GM23338 (cell line): ENCODE measurements around the gene SPPL2A. TPM values are rescaled to one million over a fixed set of nuclear protein-coding genes. Genes with fewer than 3 reads are reported as not detected.

Source experiments
- ATAC-seq: fragments of 200-7000 bp; cut with Tn5 transposase; 3 replicates; pipeline ENCODE4 v1.9.1; 2020
- DNase-seq: peaks from one replicate; pipeline ENCODE4 v3.0.0-alpha.2; 2015; ENCODE audit warnings: low spot score
- H2AFZ ChIP-seq: fragments of 200-600 bp; sonication (generic); 2 replicates; pipeline ENCODE4 v1.8.0; 2016; ENCODE audit warnings: antibody characterized with exemption, mild to moderate bottlenecking, moderate library complexity
- H3F3A ChIP-seq: fragments of 200-600 bp; sonication (generic); replicated peaks from 2 replicates; pipeline ENCODE4 v1.8.0; 2017; ENCODE audit warnings: antibody characterized with exemption, mixed run types, low read depth
- H3K27ac ChIP-seq: fragments of 200-600 bp; sonication (generic); 2 replicates; pipeline ENCODE4 v1.6.1; 2016; ENCODE audit warnings: low read depth
- H3K27me3 ChIP-seq: fragments of 200-600 bp; sonication (generic); 2 replicates; pipeline ENCODE4 v1.8.0; 2016; ENCODE audit warnings: mild to moderate bottlenecking, mixed run types, moderate library complexity; ENCODE audit not compliant: insufficient read depth
- H3K36me3 ChIP-seq: fragments of 200-600 bp; sonication (generic); 2 replicates; pipeline ENCODE4 v1.8.0; 2016; ENCODE audit warnings: mild to moderate bottlenecking; ENCODE audit not compliant: insufficient read depth
- H3K4me1 ChIP-seq: fragments of 200-600 bp; sonication (generic); 2 replicates; pipeline ENCODE4 v1.8.0; 2016; ENCODE audit warnings: mild to moderate bottlenecking, moderate library complexity; ENCODE audit not compliant: insufficient read depth
- H3K4me2 ChIP-seq: fragments of 200-600 bp; sonication (generic); 2 replicates; pipeline ENCODE4 v1.7.1; 2017; ENCODE audit warnings: mixed run types
- H3K4me3 ChIP-seq: fragments of 200-600 bp; sonication (generic); 2 replicates; pipeline ENCODE4 v1.6.1; 2016; ENCODE audit warnings: mixed run types
- H3K79me2 ChIP-seq: fragments of 200-600 bp; sonication (generic); replicated peaks from 2 replicates; pipeline ENCODE4 v1.8.0; 2017; ENCODE audit warnings: mild to moderate bottlenecking; ENCODE audit not compliant: insufficient read depth
- H3K9me2 ChIP-seq: fragments of 200-600 bp; sonication (generic); 2 replicates; pipeline ENCODE4 v1.8.0; 2017; ENCODE audit not compliant: insufficient read depth
- H4K20me1 ChIP-seq: fragments of 200-600 bp; sonication (generic); replicated peaks from 2 replicates; pipeline ENCODE4 v1.8.0; 2017; ENCODE audit warnings: mild to moderate bottlenecking; ENCODE audit not compliant: insufficient read depth
- H3K27ac Mint-ChIP-seq: 2 replicates; pipeline ENCODE4 v1.8.0; 2020; ENCODE audit warnings: inconsistent platforms, mild to moderate bottlenecking, moderate library complexity, mixed read lengths
- H3K27me3 Mint-ChIP-seq: 3 replicates; pipeline ENCODE4 v1.8.0; 2022; ENCODE audit warnings: low read depth, mild to moderate bottlenecking, moderate library complexity, mixed read lengths, inconsistent platforms; ENCODE audit not compliant: insufficient read depth, poor library complexity
- H3K36me3 Mint-ChIP-seq: 3 replicates; pipeline ENCODE4 v1.8.0; 2021; ENCODE audit warnings: low read depth, mild to moderate bottlenecking, inconsistent platforms, moderate library complexity, mixed read lengths
- H3K4me1 Mint-ChIP-seq: 3 replicates; pipeline ENCODE4 v1.8.0; 2020; ENCODE audit warnings: mild to moderate bottlenecking, inconsistent platforms, mixed read lengths
- H3K4me3 Mint-ChIP-seq: 3 replicates; pipeline ENCODE4 v1.8.0; 2021; ENCODE audit warnings: moderate library complexity, mild to moderate bottlenecking, inconsistent platforms, mixed read lengths
- H3K9me3 Mint-ChIP-seq: 3 replicates; pipeline ENCODE4 v1.8.0; 2020; ENCODE audit warnings: moderate library complexity, mild to moderate bottlenecking, inconsistent platforms, mixed read lengths
- CREB1 ChIP-seq: fragments of 250-450 bp; sonication (Bioruptor Pico); IDR thresholded peaks from 2 replicates; pipeline ENCODE4 v1.5.0; 2020; ENCODE audit warnings: low read depth, mild to moderate bottlenecking, moderate library complexity
- EZH2phosphoT487 ChIP-seq: fragments of 200-600 bp; sonication (generic); IDR thresholded peaks from one replicate; pipeline ENCODE4 v1.8.1; 2018; ENCODE audit warnings: antibody characterized with exemption; ENCODE audit not compliant: unreplicated experiment
- NANOG ChIP-seq: IDR thresholded peaks from 2 replicates; pipeline ENCODE4 v1.6.1; 2016; ENCODE audit warnings: antibody characterized with exemption, borderline replicate concordance
- ZNF114 ChIP-seq: fragments of 250-450 bp; sonication (Bioruptor Pico); IDR thresholded peaks from 2 replicates; pipeline ENCODE4 v1.5.0; 2020; ENCODE audit warnings: mild to moderate bottlenecking, moderate library complexity
- ZNF331 ChIP-seq: fragments of 250-450 bp; sonication (Bioruptor Pico); IDR thresholded peaks from 2 replicates; pipeline ENCODE4 v1.5.0; 2020; ENCODE audit warnings: low read depth, mild to moderate bottlenecking, moderate library complexity
- polyA plus RNA-seq: library from polyadenylated mRNA; unstranded; fragments of >200 nt; fragmentation: Nextera tagmentation; extraction: Ambion mirVana; gene quantifications from 2 replicates; pipeline ENCODE4 v1.2.1, GENCODE V29; 2016
- total RNA-seq: library from RNA; depleted of rRNA; stranded (reverse); fragments of >200 nt; shearing (Covaris generic); gene quantifications from 2 replicates; pipeline ENCODE4 v1.2.3, GENCODE V29; 2014
- TF ChIP-seq, protein P1 (sequence below), 2 experiments: fragments of 200-600 bp in 1 of 2; sonication (generic) in 1 of 2; conservative IDR thresholded peaks; 2 replicates each; pipeline versions ENCODE4 v1.5.1 to v1.6.1; 2016 to 2017; ENCODE audit warnings: antibody characterized with exemption in 2 of 2, low read depth in 2 of 2, mild to moderate bottlenecking in 2 of 2, moderate library complexity in 1 of 2
- TF ChIP-seq, protein P2 (sequence below): IDR thresholded peaks from 2 replicates; pipeline ENCODE4 v1.6.1; 2016; ENCODE audit warnings: antibody characterized with exemption
- TF ChIP-seq, protein P3 (sequence below): fragments of 250-450 bp; sonication (Bioruptor Pico); IDR thresholded peaks from 2 replicates; pipeline ENCODE4 v1.5.0; 2020; ENCODE audit warnings: mild to moderate bottlenecking, moderate library complexity
- TF ChIP-seq, protein P4 (sequence below): IDR thresholded peaks from one replicate; pipeline ENCODE4 v1.6.1; 2018; ENCODE audit warnings: antibody characterized with exemption; ENCODE audit not compliant: unreplicated experiment

SPPL2A gene
- total and polyA plus RNA-seq, 2 experiments from 2014 or later, result 10.9 to 24.1 TPM

DNA sequence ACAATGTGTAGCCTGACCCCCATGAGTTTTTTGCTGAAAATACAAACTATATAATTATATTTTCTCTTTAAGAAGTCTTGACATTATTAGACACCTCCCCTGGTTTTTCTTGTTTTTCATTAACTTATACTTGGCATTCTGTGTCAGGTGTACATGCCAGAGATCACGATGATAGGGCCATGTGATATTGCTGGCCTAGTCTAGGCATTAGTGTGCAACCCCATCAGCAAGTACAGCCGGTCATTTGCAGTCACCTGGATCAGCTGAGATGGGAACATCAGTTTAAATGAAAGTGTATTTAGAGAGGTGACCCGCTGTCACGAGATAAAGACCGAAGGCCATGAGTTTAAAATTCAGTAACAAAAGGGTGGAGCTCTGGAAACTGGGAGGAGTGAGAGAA lies 12.6 kb upstream of the SPPL2A start:
- no peaks in the 10 kb centered on the region for H3K36me3 ChIP-seq
- no peaks in the 10 kb centered on the region for H3K9me3 Mint-ChIP-seq
- H3K4me3 Mint-ChIP-seq, result no peak overlapping the region
- H3K27ac Mint-ChIP-seq, result no peak overlapping the region
- H3K27me3 ChIP-seq, result no peaks in the 10 kb centered on the region
- H3K4me2 ChIP-seq, result no peak overlapping the region
- no peaks in the 10 kb centered on the region for H4K20me1 ChIP-seq
- H2AFZ ChIP-seq, result no peak overlapping the region
- no peaks in the 10 kb centered on the region; the same call in 1 of the 2 replicates for H3K4me1 ChIP-seq
- TF ChIP-seq, protein P1, sequence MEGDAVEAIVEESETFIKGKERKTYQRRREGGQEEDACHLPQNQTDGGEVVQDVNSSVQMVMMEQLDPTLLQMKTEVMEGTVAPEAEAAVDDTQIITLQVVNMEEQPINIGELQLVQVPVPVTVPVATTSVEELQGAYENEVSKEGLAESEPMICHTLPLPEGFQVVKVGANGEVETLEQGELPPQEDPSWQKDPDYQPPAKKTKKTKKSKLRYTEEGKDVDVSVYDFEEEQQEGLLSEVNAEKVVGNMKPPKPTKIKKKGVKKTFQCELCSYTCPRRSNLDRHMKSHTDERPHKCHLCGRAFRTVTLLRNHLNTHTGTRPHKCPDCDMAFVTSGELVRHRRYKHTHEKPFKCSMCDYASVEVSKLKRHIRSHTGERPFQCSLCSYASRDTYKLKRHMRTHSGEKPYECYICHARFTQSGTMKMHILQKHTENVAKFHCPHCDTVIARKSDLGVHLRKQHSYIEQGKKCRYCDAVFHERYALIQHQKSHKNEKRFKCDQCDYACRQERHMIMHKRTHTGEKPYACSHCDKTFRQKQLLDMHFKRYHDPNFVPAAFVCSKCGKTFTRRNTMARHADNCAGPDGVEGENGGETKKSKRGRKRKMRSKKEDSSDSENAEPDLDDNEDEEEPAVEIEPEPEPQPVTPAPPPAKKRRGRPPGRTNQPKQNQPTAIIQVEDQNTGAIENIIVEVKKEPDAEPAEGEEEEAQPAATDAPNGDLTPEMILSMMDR (conservative IDR thresholded peaks at IDR 0.05; ENCODE audit: low read depth in 2 of 2), result no peak
- TF ChIP-seq EZH2phosphoT487 (no peak), NANOG (no peak), CREB1 (no peak), ZNF331 (no peak), ZNF114 (CRISPR knock-in tag) (no peak)
- TF ChIP-seq, protein P2, sequence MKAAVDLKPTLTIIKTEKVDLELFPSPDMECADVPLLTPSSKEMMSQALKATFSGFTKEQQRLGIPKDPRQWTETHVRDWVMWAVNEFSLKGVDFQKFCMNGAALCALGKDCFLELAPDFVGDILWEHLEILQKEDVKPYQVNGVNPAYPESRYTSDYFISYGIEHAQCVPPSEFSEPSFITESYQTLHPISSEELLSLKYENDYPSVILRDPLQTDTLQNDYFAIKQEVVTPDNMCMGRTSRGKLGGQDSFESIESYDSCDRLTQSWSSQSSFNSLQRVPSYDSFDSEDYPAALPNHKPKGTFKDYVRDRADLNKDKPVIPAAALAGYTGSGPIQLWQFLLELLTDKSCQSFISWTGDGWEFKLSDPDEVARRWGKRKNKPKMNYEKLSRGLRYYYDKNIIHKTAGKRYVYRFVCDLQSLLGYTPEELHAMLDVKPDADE, result no peak
- TF ChIP-seq, protein P3, sequence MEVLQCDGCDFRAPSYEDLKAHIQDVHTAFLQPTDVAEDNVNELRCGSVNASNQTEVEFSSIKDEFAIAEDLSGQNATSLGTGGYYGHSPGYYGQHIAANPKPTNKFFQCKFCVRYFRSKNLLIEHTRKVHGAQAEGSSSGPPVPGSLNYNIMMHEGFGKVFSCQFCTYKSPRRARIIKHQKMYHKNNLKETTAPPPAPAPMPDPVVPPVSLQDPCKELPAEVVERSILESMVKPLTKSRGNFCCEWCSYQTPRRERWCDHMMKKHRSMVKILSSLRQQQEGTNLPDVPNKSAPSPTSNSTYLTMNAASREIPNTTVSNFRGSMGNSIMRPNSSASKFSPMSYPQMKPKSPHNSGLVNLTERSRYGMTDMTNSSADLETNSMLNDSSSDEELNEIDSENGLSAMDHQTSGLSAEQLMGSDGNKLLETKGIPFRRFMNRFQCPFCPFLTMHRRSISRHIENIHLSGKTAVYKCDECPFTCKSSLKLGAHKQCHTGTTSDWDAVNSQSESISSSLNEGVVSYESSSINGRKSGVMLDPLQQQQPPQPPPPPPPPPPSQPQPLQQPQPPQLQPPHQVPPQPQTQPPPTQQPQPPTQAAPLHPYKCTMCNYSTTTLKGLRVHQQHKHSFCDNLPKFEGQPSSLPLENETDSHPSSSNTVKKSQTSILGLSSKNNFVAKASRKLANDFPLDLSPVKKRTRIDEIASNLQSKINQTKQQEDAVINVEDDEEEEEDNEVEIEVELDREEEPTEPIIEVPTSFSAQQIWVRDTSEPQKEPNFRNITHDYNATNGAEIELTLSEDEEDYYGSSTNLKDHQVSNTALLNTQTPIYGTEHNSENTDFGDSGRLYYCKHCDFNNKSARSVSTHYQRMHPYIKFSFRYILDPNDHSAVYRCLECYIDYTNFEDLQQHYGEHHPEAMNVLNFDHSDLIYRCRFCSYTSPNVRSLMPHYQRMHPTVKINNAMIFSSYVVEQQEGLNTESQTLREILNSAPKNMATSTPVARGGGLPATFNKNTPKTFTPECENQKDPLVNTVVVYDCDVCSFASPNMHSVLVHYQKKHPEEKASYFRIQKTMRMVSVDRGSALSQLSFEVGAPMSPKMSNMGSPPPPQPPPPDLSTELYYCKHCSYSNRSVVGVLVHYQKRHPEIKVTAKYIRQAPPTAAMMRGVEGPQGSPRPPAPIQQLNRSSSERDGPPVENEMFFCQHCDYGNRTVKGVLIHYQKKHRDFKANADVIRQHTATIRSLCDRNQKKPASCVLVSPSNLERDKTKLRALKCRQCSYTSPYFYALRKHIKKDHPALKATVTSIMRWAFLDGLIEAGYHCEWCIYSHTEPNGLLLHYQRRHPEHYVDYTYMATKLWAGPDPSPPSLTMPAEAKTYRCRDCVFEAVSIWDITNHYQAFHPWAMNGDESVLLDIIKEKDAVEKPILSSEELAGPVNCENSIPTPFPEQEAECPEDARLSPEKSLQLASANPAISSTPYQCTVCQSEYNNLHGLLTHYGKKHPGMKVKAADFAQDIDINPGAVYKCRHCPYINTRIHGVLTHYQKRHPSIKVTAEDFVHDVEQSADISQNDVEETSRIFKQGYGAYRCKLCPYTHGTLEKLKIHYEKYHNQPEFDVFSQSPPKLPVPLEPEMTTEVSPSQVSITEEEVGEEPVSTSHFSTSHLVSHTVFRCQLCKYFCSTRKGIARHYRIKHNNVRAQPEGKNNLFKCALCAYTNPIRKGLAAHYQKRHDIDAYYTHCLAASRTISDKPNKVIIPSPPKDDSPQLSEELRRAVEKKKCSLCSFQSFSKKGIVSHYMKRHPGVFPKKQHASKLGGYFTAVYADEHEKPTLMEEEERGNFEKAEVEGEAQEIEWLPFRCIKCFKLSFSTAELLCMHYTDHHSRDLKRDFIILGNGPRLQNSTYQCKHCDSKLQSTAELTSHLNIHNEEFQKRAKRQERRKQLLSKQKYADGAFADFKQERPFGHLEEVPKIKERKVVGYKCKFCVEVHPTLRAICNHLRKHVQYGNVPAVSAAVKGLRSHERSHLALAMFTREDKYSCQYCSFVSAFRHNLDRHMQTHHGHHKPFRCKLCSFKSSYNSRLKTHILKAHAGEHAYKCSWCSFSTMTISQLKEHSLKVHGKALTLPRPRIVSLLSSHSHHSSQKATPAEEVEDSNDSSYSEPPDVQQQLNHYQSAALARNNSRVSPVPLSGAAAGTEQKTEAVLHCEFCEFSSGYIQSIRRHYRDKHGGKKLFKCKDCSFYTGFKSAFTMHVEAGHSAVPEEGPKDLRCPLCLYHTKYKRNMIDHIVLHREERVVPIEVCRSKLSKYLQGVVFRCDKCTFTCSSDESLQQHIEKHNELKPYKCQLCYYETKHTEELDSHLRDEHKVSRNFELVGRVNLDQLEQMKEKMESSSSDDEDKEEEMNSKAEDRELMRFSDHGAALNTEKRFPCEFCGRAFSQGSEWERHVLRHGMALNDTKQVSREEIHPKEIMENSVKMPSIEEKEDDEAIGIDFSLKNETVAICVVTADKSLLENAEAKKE (CRISPR knock-in tag), result no peak
- TF ChIP-seq, protein P4, sequence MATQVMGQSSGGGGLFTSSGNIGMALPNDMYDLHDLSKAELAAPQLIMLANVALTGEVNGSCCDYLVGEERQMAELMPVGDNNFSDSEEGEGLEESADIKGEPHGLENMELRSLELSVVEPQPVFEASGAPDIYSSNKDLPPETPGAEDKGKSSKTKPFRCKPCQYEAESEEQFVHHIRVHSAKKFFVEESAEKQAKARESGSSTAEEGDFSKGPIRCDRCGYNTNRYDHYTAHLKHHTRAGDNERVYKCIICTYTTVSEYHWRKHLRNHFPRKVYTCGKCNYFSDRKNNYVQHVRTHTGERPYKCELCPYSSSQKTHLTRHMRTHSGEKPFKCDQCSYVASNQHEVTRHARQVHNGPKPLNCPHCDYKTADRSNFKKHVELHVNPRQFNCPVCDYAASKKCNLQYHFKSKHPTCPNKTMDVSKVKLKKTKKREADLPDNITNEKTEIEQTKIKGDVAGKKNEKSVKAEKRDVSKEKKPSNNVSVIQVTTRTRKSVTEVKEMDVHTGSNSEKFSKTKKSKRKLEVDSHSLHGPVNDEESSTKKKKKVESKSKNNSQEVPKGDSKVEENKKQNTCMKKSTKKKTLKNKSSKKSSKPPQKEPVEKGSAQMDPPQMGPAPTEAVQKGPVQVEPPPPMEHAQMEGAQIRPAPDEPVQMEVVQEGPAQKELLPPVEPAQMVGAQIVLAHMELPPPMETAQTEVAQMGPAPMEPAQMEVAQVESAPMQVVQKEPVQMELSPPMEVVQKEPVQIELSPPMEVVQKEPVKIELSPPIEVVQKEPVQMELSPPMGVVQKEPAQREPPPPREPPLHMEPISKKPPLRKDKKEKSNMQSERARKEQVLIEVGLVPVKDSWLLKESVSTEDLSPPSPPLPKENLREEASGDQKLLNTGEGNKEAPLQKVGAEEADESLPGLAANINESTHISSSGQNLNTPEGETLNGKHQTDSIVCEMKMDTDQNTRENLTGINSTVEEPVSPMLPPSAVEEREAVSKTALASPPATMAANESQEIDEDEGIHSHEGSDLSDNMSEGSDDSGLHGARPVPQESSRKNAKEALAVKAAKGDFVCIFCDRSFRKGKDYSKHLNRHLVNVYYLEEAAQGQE, result no peak
- H3K79me2 ChIP-seq, result no peaks in the 10 kb centered on the region
- H3K4me3 ChIP-seq, result no peak overlapping the region
- no peaks in the 10 kb centered on the region for H3K36me3 Mint-ChIP-seq
- H3K27ac ChIP-seq, result no peak overlapping the region
- no peak for ATAC-seq
- no peaks in the 10 kb centered on the region for H3K9me2 ChIP-seq
- DNase-seq, result no peak
- no peaks in the 10 kb centered on the region for H3K4me1 Mint-ChIP-seq
- peaks cover 1% of the 10 kb centered on the region for H3K27me3 Mint-ChIP-seq
- no peaks in the 10 kb centered on the region for H3F3A ChIP-seq
